Ishikawa (cell line): ENCODE data around the gene LRRC55.

ENCODE experiments used
- CEBPB ChIP-seq: IDR thresholded peaks from 2 replicates; pipeline ENCODE4 v1.6.1; 2012
- CREB1 ChIP-seq: IDR thresholded peaks from 2 replicates; pipeline ENCODE4 v1.6.1; 2012; ENCODE audit warnings: low read depth
- EGR1 ChIP-seq: IDR thresholded peaks from 2 replicates; pipeline ENCODE4 v1.6.1; 2012
- EP300 ChIP-seq: IDR thresholded peaks from 2 replicates; pipeline ENCODE4 v1.6.1; 2012; ENCODE audit warnings: borderline replicate concordance
- FOXM1 ChIP-seq: IDR thresholded peaks from 2 replicates; pipeline ENCODE4 v1.6.1; 2012; ENCODE audit warnings: low read depth, borderline replicate concordance
- NFIC ChIP-seq: IDR thresholded peaks from 2 replicates; pipeline ENCODE4 v1.6.1; 2012
- RAD21 ChIP-seq: IDR thresholded peaks from 2 replicates; pipeline ENCODE4 v1.6.1; 2012; ENCODE audit warnings: low read depth
- REST ChIP-seq: IDR thresholded peaks from 2 replicates; pipeline ENCODE4 v1.6.1; 2012; ENCODE audit warnings: low read depth, mild to moderate bottlenecking
- TAF1 ChIP-seq: IDR thresholded peaks from 2 replicates; pipeline ENCODE4 v1.6.1; 2012; ENCODE audit warnings: low read depth, mild to moderate bottlenecking
- TCF12 ChIP-seq: IDR thresholded peaks from 2 replicates; pipeline ENCODE4 v1.6.1; 2012; ENCODE audit warnings: low read depth
- TEAD4 ChIP-seq: IDR thresholded peaks from 2 replicates; pipeline ENCODE4 v1.6.1; 2012
- USF1 ChIP-seq: IDR thresholded peaks from 2 replicates; pipeline ENCODE4 v1.6.1; 2012
- YY1 ChIP-seq: IDR thresholded peaks from 2 replicates; pipeline ENCODE4 v1.6.1; 2012; ENCODE audit warnings: low read depth
- ZBTB7A ChIP-seq: IDR thresholded peaks from 2 replicates; pipeline ENCODE4 v1.6.1; 2012; ENCODE audit warnings: low read depth
- TF ChIP-seq, protein P1 (sequence below): IDR thresholded peaks from 2 replicates; pipeline ENCODE4 v1.6.1; 2012

Gene LRRC55

GRCh38 chr11:57155400-57155799 is 26.4 kb upstream of the LRRC55 start:
- TF ChIP-seq CREB1, result no peak
- TF ChIP-seq TEAD4, result no peak
- no peak for TF ChIP-seq RAD21
- TF ChIP-seq NFIC, result no peak
- no peak for TF ChIP-seq EGR1
- no peak for TF ChIP-seq REST
- no peak for TF ChIP-seq ZBTB7A

DNA sequence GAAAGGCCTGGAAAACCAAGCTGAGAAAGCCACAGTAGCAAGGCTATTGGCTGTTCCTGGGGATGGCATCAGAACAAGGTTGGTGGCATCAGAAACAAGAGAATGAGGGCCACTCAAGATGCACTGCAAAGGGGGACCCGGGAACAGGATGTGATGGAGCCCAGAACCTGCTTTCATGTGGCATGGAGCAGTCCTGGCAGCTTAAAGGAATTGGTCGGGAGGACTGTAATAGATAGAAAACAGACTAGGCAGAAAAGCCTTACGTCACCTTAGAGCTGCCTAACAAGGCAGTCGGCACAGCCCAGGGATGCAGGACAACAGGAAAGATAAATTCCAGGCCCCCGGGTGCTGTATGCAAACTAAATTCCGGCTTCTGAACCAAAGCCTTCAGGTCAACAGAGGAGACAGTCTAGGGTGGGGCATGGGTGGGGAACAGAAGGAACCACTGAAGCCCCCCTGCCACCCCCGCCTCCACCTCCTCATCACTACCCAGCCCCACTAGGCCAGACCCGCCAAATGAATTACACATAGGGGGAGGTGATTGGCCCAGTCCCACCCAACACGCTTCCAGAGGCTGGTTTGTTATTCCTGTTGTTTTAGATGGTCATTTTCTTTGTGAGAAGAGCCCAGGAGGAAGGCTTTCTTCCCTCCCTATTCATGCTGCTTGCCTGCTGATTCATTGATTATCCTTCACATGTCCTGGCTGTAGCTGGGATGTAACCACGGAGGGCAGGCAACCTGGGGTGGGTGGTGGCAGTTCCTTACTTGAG is 25.7 kb upstream of the LRRC55 start:
- TF ChIP-seq YY1, result no peak
- TF ChIP-seq TCF12, result no peak
- no peak for TF ChIP-seq EGR1
- no peak for TF ChIP-seq TAF1
- TF ChIP-seq CEBPB, result no peak
- TF ChIP-seq USF1, result no peak
- no peak for TF ChIP-seq RAD21
- no peak for TF ChIP-seq ZBTB7A
- TF ChIP-seq, protein P1, sequence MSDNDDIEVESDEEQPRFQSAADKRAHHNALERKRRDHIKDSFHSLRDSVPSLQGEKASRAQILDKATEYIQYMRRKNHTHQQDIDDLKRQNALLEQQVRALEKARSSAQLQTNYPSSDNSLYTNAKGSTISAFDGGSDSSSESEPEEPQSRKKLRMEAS, result no peak
- TF ChIP-seq CREB1, result no peak
- no peak for TF ChIP-seq REST
- no peak for TF ChIP-seq TEAD4
- TF ChIP-seq NFIC, result no peak
- no peak for TF ChIP-seq FOXM1
- TF ChIP-seq EP300, result no peak

DNA sequence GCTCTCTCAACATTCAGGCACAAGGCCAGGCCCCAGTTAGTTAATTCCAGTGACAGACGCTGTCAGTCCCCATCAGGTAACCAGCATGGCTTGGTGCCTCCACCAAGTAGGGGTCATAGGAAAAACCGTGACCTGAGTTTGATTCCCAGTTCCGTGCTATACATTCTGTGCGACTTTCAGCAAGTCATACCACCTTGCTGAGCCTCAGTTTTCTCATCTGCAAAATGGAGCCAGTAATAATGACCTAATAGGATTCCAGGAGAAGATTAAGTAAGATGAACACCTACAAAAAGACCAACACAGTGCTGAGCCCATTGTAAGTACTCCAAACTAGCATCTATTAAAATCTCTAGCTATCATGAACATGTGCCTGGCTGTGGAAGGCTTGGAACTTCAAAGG is 24.8 kb upstream of the LRRC55 start:
- TF ChIP-seq YY1 (no peak), NFIC (no peak), ZBTB7A (no peak), REST (no peak), EGR1 (no peak), EP300 (no peak), CEBPB (no peak), TEAD4 (no peak), CREB1 (no peak), RAD21 (no peak), FOXM1 (no peak), USF1 (no peak), TAF1 (no peak), TCF12 (no peak)
- TF ChIP-seq, protein P1, result no peak

DNA sequence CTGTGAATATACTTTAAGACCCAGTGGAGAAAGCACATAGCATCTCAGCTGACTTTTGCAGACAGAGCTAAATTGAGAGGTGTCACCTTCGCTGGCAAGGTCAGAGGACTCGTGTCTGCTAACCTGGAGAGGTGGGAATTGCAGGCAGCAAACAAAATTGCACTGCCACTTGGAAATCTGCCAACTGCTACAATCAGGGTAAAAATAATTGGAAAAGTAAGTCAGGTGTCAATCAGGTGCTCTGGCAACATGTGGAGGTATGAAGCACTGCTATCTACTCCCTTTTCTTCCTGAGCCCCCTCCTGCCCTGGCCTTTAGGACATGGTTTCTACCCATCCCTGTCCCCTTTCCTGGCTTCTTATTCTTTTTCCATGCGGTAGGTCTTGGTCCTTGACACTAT is 24.1 kb upstream of the LRRC55 start:
- TF ChIP-seq CREB1, result no peak
- TF ChIP-seq, protein P1, result no peak
- no peak for TF ChIP-seq NFIC
- TF ChIP-seq TAF1, result no peak
- no peak for TF ChIP-seq CEBPB
- TF ChIP-seq RAD21, result no peak
- TF ChIP-seq EP300, result no peak
- no peak for TF ChIP-seq USF1
- TF ChIP-seq ZBTB7A, result no peak
- TF ChIP-seq TCF12, result no peak
